Thyroid gland (tissue), 4 donors: ENCODE results near the gene FXYD6. TPM values are rescaled to one million over a fixed set of nuclear protein-coding genes. Genes with fewer than 3 reads are reported as not detected.

Experiments
- DNase-seq, 2 donors: peaks; one replicate each; pipeline ENCODE4 v3.0.0-alpha.2; 2019
- H3K27ac ChIP-seq, 3 donors: fragments of 200-600 bp; sonication (generic); 1 replicate in 2 of 3; 2 replicates in 1 of 3; pipeline ENCODE4 v1.5.1; 2016 to 2019; ENCODE audit warnings: mild to moderate bottlenecking in 1 of 3, moderate library complexity in 1 of 3
- H3K27me3 ChIP-seq: fragments of 200-600 bp; sonication (generic); one replicate; pipeline ENCODE4 v1.5.1; 2019
- H3K36me3 ChIP-seq, 2 donors: fragments of 200-600 bp; sonication (generic); one replicate each; pipeline ENCODE4 v1.5.1; 2016 to 2019
- H3K4me1 ChIP-seq, 2 donors: fragments of 200-600 bp; sonication (generic); one replicate each; pipeline ENCODE4 v1.5.1; 2017 to 2019
- H3K4me3 ChIP-seq, 3 donors: fragments of 200-600 bp; sonication (generic); replicated peaks in 1 of 3; 1 replicate in 2 of 3; 2 replicates in 1 of 3; pipeline ENCODE4 v1.5.1; 2016; ENCODE audit warnings: mild to moderate bottlenecking in 1 of 3
- H3K9me3 ChIP-seq: fragments of 200-600 bp; sonication (generic); one replicate; pipeline ENCODE4 v1.5.1; 2017
- CTCF ChIP-seq, 6 experiments: fragments of 200-600 bp in 3 of 6; fragments of 450-650 bp in 3 of 6; sonication (generic) in 3 of 6; IDR thresholded peaks; one replicate each; pipeline ENCODE4 v1.5.1; 2016 to 2019; ENCODE audit warnings: antibody characterized with exemption in 6 of 6, mild to moderate bottlenecking in 2 of 6, inconsistent platforms in 1 of 6, moderate library complexity in 1 of 6
- POLR2A ChIP-seq, 2 donors: fragments of 450-650 bp; IDR thresholded peaks; one replicate each; pipeline ENCODE4 v1.6.1; 2017; ENCODE audit warnings: antibody characterized with exemption in 2 of 2, mild to moderate bottlenecking in 2 of 2, moderate library complexity in 1 of 2
- WGBS, 2 donors: methylation state at CpG; one replicate each; pipeline ENCODE4 v1.1.5; 2017; 5-methylcytosine and 5-hydroxymethylcytosine counted together
- intact Hi-C: fragments of 100-400 bp; cut with DNase I; formaldehyde crosslinking; loops from one replicate; pipeline ENCODE4 v1.15.1; 2023
- total RNA-seq, 4 donors: library from RNA; depleted of rRNA; stranded (reverse); fragments of >200 nt; gene quantifications; one replicate each; pipeline ENCODE4 v1.2.3, GENCODE V29; 2016

Gene FXYD6
- total RNA-seq, 4 donors from 2014 or later, result 34.2 to 143 (median 88.6) TPM

GRCh38 chr11:117903505-117904382 is 27.3 kb upstream of the FXYD6 start:
- Histone ChIP-seq H3K4me1 (no peaks in the 10 kb centered on the region), H3K27ac (no peak overlapping the region), H3K36me3 (no peaks in the 10 kb centered on the region), H3K27me3 (no peaks in the 10 kb centered on the region), H3K4me3 (no peak overlapping the region), H3K9me3 (no peaks in the 10 kb centered on the region)
- DNase-seq, result no peak
- intact Hi-C loops, result no loop called here
- TF ChIP-seq CTCF (IDR thresholded peaks at IDR 0.05) (no peak), POLR2A (IDR thresholded peaks at IDR 0.05) (no peak)
- WGBS, 2 donors, result 93 to 95% methylated on average over 11 to 14 of the region's 14 CpGs

- intact Hi-C loops, result no loop called here
- 87 to 93% methylated on average over 13 of the region's 13 CpGs for WGBS, 2 donors
- Histone ChIP-seq H3K4me3 (no peak overlapping the region), H3K27ac (no peak overlapping the region), H3K27me3 (no peaks in the 10 kb centered on the region), H3K4me1 (no peaks in the 10 kb centered on the region), H3K36me3 (no peaks in the 10 kb centered on the region), H3K9me3 (no peaks in the 10 kb centered on the region)
- no peak for DNase-seq
- TF ChIP-seq CTCF (IDR thresholded peaks at IDR 0.05), result no peak
- no peak for TF ChIP-seq POLR2A (IDR thresholded peaks at IDR 0.05)
These were observed 25.8 kb upstream of the FXYD6 start for GRCh38 chr11:117902001-117902845.

- WGBS, 2 donors, result 94 to 99% methylated on average over 6 to 8 of the region's 9 CpGs
- Histone ChIP-seq H3K9me3 (no peaks in the 10 kb centered on the region), H3K27ac (no peak overlapping the region), H3K36me3 (no peaks in the 10 kb centered on the region), H3K4me1 (no peaks in the 10 kb centered on the region), H3K4me3 (no peak overlapping the region), H3K27me3 (no peaks in the 10 kb centered on the region)
- no peak for TF ChIP-seq CTCF (IDR thresholded peaks at IDR 0.05)
- no peak for TF ChIP-seq POLR2A (IDR thresholded peaks at IDR 0.05)
- DNase-seq, result no peak
- intact Hi-C loops, result no loop called here
These were observed 25.1 kb upstream of the FXYD6 start for GRCh38 chr11:117901601-117902000.

- Histone ChIP-seq H3K27ac (no peak overlapping the region), H3K36me3 (no peaks in the 10 kb centered on the region), H3K4me3 (no peak overlapping the region), H3K4me1 (no peaks in the 10 kb centered on the region), H3K27me3 (no peaks in the 10 kb centered on the region), H3K9me3 (no peaks in the 10 kb centered on the region)
- intact Hi-C loops, result no loop called here
- WGBS, 2 donors, result 91 to 92% methylated on average over 11 of the region's 11 CpGs
- no peak for DNase-seq
- TF ChIP-seq CTCF (IDR thresholded peaks at IDR 0.05) (no peak), POLR2A (IDR thresholded peaks at IDR 0.05) (no peak)
These were observed 24.4 kb upstream of the FXYD6 start for GRCh38 chr11:117900720-117901440.
